Measurements from ENCODE around the gene KCMF1.

KCMF1 gene

DNA sequence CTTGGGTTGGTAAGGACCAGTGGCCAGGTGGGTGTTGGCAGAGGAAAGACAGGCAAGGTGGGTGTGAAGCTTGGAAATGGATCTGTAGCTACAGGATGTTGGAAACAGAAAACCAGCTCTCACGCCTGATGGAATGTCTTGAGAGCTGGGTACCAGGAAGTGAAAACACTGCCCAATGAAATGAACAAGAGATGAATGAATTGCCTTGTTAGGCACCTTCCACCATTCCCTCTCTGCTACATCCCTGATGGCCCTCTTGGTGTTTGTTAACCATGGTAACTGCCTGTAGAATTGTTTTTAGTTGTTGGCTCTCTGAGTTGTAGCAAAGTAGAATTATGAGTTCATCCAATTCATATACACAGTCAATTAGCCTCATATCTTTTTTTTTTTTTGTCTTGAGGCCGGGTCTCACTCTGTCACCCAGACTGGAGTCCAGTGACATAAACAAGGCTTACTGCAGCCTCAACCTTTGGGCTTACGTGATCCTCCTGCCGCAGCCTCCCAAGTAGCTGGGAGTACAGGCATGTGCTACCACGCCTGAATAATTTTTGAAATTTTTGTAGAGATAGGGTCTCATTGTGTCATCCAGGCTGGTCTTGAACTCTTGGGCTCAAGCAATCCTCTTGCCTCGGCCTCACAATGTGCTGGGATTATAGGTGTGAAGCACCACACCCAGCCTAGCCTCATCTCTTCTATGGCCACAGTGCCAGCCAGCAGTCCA, 9.5 kb downstream of the KCMF1 start:
- DNase-seq (ENCODE audit: low read depth in 1 of 2, low spot score in 1 of 2) = no peak

DNA sequence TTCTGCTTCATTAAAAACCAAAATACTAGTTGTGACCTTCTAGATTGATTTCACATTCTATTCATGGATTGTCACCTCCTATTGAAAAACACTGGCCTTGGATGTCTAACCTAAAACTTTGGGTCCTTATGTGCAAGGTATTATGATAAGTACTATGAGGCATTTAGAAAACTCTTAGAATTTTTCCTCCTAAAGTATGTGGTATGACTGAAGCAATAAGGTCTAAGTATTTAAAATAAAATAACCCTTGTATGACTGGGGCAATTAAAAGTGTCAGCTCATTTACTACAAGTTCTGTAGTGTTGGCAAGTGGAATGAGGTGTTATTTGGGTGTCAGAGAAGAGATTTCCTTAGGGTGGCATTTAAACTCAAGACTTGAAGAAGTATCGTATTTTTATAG, 15.1 kb downstream of the KCMF1 start:
- no peak for DNase-seq (ENCODE audit: low read depth in 1 of 2, low spot score in 1 of 2)

DNA sequence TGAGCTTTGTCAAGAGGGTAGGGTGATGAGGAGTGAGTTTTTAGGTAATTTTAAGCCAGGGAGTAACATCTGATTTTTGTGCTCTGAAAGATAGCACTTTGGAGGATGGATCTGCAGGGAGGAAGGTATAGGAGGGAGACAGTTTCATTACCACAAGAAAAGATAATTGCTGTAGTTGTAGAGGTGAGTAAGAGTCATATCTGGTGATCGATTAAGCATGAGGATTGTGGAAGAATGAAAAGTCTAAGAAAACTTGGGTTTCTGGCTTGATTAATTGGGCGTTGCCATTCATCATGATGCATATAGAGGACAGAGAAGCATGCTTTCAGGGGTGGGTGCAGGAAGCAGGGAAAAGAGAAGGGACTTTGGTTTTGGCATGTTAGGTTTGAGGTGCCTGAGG, 18.5 kb downstream of the KCMF1 start:
- no peak for DNase-seq (ENCODE audit: low read depth in 1 of 2, low spot score in 1 of 2)

DNA sequence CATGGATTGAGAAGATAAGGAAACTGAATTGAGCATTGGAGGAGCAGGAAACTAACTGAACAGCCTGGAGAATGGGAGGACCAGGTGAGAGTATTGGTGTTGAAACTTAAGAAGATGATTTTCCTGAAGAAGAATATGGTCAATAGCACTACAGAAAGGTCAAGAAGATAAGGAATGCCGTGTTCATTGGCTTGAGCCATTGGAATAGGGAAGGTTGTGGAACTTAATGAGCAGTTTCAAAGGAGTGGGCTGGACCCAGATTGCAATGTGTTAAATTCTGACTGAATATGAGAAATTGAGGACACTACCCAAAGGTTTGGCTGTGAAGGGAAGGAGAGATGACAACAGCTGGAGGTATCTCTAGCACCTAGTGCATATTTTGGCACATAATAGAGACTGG, 19.0 kb downstream of the KCMF1 start:
- no peak for DNase-seq (ENCODE audit: low read depth in 1 of 2, low spot score in 1 of 2)

DNA sequence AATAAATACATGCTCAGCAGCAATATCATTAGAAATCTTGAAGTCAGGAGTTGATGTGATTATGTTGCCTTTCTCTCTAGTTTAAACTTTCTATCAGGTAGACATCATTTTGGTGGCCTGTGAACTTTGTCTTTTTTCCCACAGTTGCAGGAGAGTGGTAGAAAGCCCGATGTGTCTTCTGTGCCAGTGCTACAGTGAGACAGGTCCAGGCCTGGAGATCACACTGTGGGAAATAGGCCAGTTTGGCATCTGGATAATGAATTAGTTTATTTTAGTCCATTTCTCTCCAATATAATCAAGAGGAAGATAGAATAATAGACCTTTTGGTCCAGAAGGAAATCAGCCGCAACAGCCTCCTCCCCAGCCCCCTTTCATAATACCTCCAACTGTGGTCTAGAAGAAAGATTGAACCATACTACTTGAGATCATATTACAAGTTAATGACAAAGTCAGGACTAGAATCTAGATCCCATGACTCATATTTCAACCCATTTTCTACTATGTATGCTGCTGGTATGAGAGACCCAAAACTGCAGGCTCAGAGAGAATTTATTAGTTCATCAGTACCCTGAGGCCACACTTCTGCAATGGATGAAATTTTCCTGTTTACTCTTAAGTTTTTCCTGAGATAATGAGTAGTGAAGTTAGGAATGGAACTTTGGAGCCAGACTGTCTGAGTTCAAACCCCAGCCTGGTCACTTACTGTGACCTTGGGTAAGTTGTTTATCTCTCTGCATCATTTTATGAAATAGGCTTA, 20.6 kb downstream of the KCMF1 start:
- DNase-seq (ENCODE audit: low read depth in 1 of 2, low spot score in 1 of 2) = no peak

DNA sequence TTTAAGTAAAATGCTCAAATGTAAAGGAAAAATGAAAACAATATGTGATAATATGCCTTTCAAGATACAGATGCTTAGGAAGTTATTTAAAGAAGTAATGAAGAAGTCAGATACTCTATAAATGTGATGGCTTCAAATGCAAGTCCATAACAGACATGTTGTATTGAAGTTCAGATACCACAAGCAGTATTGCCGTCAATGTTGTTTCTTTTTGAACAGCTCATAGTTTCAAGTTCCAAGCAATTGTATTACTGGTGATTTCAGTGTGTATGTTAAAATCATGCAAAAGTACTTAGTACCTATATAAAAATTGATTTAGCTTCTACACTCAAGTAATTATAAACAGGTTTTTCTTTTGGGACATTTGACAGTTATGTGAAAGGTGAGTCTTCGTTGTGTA, 24.9 kb downstream of the KCMF1 start:
- DNase-seq (ENCODE audit: low read depth in 1 of 2, low spot score in 1 of 2) = no peak

DNA sequence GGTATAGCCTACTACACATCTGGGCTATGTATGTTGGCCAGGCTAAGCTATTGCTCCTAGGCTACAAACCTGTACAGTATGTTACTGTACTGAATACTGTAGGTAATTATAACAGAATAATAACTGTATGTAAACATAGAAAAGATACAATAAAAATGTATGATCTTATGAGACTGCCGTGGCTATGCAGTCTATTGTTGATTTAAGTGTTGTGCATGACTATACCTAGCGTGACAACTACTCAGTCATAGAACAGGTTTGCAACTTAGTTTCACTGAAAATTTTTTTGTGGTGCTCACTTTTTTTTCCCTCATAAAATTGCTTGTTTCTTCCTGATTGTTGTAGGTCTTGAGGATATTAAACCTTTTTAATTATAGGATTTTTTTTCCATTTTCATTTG, 25.9 kb downstream of the KCMF1 start:
- no peak for DNase-seq (ENCODE audit: low read depth in 1 of 2, low spot score in 1 of 2)

DNA sequence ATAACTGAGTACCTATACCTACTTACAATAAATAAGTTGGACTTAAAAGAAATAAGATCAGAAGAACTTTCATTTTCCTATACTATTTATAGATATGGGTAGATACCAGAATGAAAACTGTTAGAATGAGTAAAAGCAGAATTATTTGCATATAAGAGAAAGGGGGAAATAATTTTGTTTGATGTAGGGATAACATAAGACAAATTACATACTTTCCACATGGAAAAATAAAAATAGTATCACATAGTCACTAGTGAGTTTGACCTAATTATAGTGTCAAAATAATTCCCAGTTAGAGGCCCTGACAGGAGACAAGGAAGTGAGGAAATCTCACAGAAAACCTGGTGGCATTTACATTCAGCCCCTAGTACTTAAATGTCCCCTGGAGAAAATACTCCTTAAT, 28.6 kb downstream of the KCMF1 start:
- no peak for DNase-seq (ENCODE audit: low read depth in 1 of 2, low spot score in 1 of 2)

DNA sequence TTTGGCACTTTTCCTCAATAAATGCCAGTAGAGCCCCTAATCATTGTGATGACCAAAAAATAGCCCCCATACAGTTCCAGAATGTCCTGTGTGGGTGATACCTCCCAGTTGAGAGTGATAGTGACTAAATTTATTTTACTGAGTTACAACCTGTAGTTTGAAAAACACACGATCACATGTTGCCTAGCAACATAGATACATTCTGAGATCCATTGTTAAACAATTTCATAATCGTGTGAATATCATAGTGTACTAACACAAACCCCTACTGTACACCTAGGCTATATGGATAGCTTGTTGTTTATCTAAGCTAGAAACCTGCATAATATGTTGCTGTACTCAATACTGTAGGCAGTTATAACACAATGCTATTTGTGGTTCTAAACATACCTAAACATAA, 30.6 kb downstream of the KCMF1 start:
- no peak for DNase-seq (ENCODE audit: low read depth in 1 of 2, low spot score in 1 of 2)

DNA sequence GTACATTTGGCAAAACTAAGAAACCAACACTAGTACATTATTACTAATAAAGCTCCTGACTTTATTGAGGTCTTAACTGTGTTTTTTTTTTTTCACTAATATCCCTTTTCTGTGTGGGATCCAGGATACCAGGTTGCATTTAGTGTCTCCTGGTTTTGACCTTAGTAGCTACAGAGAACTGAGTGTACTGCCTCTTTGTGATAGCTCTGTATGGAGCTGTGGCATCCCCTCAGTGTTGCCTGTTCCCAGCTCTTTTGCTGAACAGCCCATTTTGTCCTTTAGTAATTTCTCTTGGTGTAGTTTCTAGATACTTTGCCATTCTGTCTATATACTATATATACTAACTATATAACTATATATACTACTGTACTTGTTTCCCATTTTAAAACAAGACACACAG, 31.6 kb downstream of the KCMF1 start:
- DNase-seq (ENCODE audit: low read depth in 1 of 2, low spot score in 1 of 2) = no peak

DNA sequence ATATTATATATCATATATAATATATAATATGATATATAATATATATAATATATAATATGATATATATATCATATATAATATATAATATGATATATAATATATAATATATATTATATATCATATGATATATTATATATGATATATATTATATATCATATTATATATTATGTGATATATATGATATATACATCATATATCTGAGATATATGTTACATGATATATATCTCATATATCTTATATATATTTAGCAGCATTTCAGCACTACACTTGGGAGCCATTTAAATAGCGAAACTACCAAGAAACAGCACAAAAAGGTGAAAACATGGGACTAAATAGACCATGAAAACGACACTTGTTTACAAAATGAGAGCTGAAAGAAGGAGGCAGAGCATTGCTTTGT, 37.3 kb downstream of the KCMF1 start:
- DNase-seq (ENCODE audit: low read depth in 1 of 2, low spot score in 1 of 2) = no peak

DNA sequence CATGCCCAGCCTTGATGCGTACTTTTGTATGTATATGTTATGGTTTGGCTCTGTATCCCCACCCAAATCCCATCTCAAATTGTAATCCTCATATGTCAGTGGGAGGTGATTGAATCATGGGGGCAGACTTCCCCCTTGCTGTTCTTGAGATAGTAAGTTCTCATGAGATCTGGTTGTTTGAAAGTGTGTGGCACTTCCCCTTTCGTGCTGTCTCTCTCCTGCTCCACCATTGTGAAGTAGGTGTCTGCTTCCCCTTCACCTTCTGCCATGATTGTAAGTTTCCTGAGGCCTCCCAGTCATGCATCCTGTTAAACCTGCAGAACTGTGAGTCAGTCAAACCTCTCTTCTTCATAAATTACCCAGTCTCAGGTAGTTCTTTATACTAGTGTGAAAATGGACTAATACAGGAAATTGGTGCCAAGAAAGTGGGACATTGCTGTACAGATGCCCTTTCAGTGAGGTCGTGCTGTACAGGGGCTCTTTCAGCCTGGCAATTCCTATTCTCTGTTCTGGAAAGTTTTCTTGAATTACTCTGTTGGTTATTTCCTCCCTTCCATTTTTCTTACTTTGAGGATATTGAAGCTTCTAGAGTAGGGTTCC, 38.2 kb downstream of the KCMF1 start:
- DNase-seq (ENCODE audit: low read depth in 1 of 2, low spot score in 1 of 2) = no peak

DNA sequence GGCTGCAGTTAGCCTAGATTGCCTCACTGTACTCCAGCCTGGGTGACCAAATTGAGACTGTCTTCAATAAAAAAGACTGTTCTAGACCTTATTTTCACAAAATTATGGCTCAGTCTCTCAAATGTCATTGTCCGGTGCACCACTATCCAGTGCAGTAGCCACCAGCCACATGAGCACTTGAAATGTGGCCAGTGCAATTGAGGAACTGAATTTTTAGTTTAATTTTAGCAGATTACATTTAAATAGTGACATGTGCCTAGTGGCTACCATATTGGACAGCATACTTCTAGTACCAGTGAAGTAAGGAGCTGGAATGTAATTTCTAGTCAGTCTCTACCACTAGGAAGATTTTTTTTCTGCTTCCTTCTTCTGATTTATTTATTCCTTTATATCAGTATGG, 39.4 kb downstream of the KCMF1 start:
- no peak for DNase-seq (ENCODE audit: low read depth in 1 of 2, low spot score in 1 of 2)

DNA sequence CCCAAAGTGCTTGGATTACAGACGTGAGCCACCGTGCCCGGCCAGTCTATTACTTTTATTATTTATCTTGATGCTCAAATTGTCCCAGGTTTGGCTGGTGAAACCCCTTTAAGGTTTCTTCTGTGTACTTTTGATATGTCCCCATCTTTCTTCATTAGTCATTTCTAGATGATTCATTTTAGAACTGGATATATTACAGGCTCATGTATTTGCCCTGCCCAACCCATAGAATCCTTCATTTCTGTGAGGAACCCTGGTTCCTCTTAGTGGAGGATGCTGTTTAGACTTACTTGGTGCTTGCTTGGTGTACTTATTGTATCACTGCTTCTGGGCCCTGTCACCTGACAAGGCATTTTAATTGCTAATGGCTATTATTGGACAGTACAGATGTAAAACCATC, 40.1 kb downstream of the KCMF1 start:
- DNase-seq (ENCODE audit: low read depth in 1 of 2, low spot score in 1 of 2) = no peak

DNA sequence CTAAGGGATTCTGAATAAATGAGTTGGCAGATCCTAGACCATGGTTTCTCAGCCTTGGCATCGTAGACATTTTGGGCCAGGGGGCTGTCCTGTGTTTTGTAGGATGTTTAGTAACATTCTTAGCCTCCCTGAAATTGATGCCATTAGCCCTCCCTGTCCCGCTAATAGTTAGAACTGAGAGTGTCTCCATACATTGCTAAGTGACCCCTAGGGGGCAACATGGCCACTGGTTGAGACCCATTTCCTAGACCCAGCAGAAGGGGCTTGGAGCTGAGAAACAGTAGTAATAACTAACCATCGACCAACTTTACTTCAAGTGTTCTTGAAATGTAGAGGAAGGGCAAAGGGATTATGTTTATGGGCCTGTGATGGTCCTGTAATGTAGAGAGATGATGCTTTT, 40.8 kb downstream of the KCMF1 start:
- no peak for DNase-seq (ENCODE audit: low read depth in 1 of 2, low spot score in 1 of 2)

DNA sequence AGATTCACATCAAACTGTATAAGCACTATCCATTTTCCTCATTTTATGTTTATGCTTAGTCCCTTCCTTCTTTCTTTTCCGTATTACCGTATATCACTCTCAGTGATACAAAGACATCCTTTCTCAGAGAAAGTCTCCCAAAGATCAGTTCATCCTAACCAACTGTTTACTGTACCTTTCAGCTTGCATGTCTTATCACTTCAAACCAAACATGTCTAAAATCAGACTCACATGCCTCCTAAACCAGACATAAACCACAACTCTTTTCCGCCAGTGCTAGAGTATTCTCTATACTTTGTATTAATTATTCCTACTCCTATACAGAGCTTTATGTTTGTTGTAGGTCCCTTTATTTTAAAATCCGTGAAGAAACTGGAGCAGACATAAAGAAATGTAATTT, 41.5 kb downstream of the KCMF1 start:
- DNase-seq (ENCODE audit: low read depth in 1 of 2, low spot score in 1 of 2) = no peak

DNA sequence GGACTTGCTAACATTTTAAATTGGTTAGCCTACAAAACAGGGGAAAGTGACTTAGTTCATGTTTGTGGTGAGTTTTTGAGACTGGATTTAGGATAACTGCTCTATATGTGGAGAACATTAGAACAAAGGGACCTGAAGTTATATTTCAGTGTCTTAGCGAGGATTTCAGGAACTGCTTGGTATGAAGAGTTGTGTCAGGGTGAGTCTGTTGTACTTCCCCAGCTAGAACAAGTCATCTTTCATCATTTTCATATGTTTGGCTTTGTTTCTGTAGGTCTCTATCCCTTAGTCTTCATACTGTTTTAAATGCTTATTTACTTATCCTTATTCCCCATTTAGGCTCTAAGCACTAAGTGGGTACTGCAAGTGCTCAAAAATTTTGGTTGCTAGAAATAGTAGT, 41.9 kb downstream of the KCMF1 start:
- no peak for DNase-seq (ENCODE audit: low read depth in 1 of 2, low spot score in 1 of 2)

DNA sequence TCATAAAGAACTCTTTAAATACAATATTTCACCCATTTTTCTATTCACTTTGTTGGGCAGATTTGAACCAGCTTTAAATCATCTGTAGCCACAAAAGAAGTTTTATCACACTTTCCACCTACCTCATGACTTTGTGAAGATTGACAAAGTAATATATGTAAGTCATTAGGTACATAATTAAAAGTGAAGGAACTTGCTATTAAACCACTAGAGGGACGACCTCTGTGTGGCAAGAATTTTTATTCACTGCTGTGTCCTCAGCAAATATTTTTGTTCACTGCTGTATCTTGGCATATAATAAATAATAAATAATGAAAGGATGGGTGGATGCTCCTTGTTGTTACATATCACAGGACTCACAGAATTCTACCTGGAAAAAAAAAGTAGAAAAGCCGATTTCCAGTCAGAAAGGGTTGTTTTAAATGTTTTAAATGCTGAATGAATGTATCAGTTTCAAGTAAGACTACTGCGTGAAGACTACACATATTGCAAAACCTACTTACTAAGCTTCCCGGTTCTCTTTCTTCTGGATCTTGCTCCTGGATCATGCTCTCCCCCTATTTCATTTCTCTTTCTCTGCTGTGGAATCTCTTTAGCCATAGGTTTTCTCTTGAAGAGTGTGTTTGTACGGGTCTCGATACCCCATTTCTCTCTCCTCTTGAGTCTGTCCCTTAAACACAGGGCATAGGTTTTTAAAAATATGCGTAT, 44.8 kb downstream of the KCMF1 start:
- DNase-seq (ENCODE audit: low read depth in 1 of 2, low spot score in 1 of 2) = no peak

DNA sequence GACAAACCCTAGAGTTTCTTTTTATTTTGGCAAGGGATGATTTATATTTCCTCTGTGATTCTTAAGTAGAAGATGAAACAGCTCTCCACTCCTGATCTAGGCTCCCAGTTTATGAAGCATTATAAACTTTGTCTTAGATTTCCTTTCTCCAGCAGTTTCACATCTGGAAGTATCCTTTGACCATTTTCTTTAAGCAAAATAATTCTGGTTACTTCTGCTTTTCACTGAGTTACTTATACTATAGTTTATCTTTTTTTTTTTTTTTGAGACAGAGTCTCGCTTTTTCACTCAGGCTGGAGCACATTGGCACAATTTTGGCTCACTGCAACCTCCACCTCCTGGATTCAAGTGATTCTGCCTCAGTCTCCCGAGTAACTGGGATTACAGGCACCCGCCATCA, 45.5 kb downstream of the KCMF1 start:
- no peak for DNase-seq (ENCODE audit: low read depth in 1 of 2, low spot score in 1 of 2)

DNA sequence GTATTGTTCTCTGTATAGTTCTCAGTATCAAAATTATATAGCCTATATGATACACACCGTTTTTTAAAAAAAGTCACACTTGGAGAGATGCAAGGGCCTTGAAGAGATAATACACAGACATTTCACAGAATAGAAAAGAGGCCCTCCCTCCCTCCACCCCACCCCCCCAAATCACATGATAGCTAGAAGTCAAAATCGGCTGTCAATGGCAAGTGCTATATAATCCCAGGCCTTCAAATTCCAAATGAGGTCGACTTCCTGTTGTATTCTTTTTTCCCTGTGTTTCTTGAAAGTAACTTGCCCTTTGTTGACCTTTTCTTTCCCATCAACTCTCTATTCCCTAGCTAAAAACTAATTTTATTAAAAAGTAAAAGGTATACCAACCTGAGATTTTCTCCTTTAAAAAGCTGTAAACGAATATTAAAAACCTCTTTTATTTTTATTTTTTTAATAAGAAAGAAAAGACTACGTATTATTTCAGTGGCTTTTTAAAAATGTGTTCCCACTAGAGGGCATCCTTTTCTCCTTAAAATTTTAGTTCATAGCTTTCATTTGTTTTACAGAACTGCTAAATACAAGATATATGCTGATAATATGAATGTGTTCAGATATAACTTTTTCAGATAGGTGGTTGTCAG, 46.6 kb downstream of the KCMF1 start:
- no peak for DNase-seq (ENCODE audit: low read depth in 1 of 2, low spot score in 1 of 2)

DNA sequence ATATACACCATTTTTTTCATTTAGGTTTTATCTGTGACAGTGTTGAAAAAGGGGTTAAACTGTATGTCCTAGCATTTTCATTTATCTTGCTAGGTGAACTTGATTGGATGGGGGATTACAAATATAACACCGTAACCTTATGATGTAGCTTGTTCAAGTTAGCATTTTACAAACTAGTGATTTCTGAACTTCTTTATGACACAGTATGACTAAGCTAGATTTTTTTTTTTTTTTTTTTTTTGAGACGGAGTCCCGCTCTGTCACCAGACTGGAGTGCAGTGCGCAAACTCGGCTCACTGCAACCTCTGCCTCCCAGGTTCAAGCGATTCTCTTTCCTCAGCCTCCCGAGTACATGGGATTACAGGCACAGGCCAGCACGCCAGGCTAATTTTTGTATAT, 47.1 kb downstream of the KCMF1 start:
- DNase-seq (ENCODE audit: low read depth in 1 of 2, low spot score in 1 of 2) = no peak

DNA sequence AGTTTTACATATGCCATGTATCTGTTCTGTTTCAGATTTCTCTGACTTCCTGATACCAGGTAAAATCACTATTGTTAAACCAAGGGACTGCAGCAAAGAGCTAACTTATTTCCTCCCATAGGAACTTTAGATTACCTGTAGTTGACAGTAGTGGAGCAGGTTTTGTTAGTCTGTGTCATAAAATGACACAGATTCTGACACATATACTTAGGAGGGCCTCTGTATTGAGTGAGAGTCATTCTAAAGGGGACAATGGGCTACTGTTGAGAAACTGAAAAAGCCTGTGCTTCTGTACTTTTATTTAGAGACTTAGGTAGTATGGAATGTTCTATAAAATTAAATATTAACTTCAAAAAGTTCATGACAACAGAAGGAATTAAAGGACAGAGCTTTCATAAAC, 48.2 kb downstream of the KCMF1 start:
- no peak for DNase-seq (ENCODE audit: low read depth in 1 of 2, low spot score in 1 of 2)
